HEK293 (cell line): ENCODE measurements around the gene SPIC.

Source experiments
- CTCF ChIA-PET: fragments of 350-600 bp; formaldehyde crosslinking; extraction: SDS; loops from one replicate; lab custom pipeline; 2021; ENCODE audit warnings: antibody characterized with exemption; lab: Yijun Ruan, JAX
- POLR2A ChIA-PET: fragments of 300-600 bp; formaldehyde crosslinking; extraction: SDS; loops from one replicate; lab custom pipeline; 2020; ENCODE audit warnings: antibody characterized with exemption, inconsistent platforms; lab: Yijun Ruan, JAX
- H3K27ac ChIP-seq: fragments of 200-500 bp; sonication (Bioruptor generic); 2 replicates; pipeline ENCODE4 v1.5.1; 2014; ENCODE audit warnings: low read depth, low read length, control low read depth, inconsistent platforms; ENCODE audit errors: extremely low read depth
- H3K36me3 ChIP-seq, 2 experiments: fragments of 200-500 bp in 1 of 2; sonication (Bioruptor generic) in 1 of 2; 1 replicate in 1 of 2; 2 replicates in 1 of 2; pipeline ENCODE4 v1.5.1; 2014 to 2017; ENCODE audit warnings: inconsistent platforms in 2 of 2, low read length in 2 of 2; ENCODE audit not compliant: control insufficient read depth in 2 of 2, insufficient read depth in 1 of 2
- H3K4me1 ChIP-seq: fragments of 200-500 bp; sonication (Bioruptor generic); 2 replicates; pipeline ENCODE4 v1.5.1; 2014; ENCODE audit warnings: mild to moderate bottlenecking, low read length, inconsistent platforms; ENCODE audit not compliant: control insufficient read depth, insufficient read depth
- H3K4me3 ChIP-seq: 2 replicates; pipeline ENCODE4 v1.5.1; 2011; ENCODE audit warnings: low read depth, mild to moderate bottlenecking, control low read depth, low read length, moderate library complexity
- H3K9me3 ChIP-seq: fragments of 200-500 bp; sonication (Bioruptor generic); 2 replicates; pipeline ENCODE4 v1.5.1; 2014; ENCODE audit warnings: low read depth, low read length, inconsistent platforms; ENCODE audit not compliant: control insufficient read depth, insufficient read depth
- HOXA7 ChIP-seq: sonication (generic); formaldehyde crosslinking; IDR thresholded peaks from 2 replicates; pipeline ENCODE4 v1.8.1; 2022; ENCODE audit warnings: missing genetic modification reagents, borderline replicate concordance
- HOXC10 ChIP-seq: sonication (generic); formaldehyde crosslinking; IDR thresholded peaks from 2 replicates; pipeline ENCODE4 v1.8.1; 2023; ENCODE audit warnings: mild to moderate bottlenecking, missing genetic modification reagents
- KLF17 ChIP-seq: fragments of 450-650 bp; formaldehyde crosslinking; IDR thresholded peaks from 2 replicates; pipeline ENCODE4 v1.5.1; 2016; ENCODE audit warnings: missing biosample characterization, missing genetic modification characterization
- PBX3 ChIP-seq: sonication (generic); formaldehyde crosslinking; IDR thresholded peaks from 2 replicates; pipeline ENCODE4 v1.8.1; 2022; ENCODE audit warnings: mild to moderate bottlenecking, moderate library complexity, missing genetic modification reagents
- ZBTB7A ChIP-seq: fragments of 450-650 bp; formaldehyde crosslinking; IDR thresholded peaks from 2 replicates; pipeline ENCODE4 v1.5.1; 2016; ENCODE audit warnings: low read depth, missing biosample characterization, missing genetic modification characterization
- ZBTB8A ChIP-seq: fragments of 450-650 bp; formaldehyde crosslinking; IDR thresholded peaks from 2 replicates; pipeline ENCODE4 v1.5.1; 2016; ENCODE audit warnings: missing biosample characterization, missing genetic modification characterization
- ZFHX2 ChIP-seq: fragments of 450-650 bp; formaldehyde crosslinking; conservative IDR thresholded peaks from 2 replicates; pipeline ENCODE4 v1.5.1; 2016; ENCODE audit warnings: missing biosample characterization, missing genetic modification characterization
- ZNF184 ChIP-seq: fragments of 450-650 bp; IDR thresholded peaks from 2 replicates; pipeline ENCODE4 v1.5.1; 2018; ENCODE audit warnings: missing biosample characterization, mild to moderate bottlenecking, missing genetic modification characterization
- ZNF202 ChIP-seq: fragments of 450-650 bp; formaldehyde crosslinking; IDR thresholded peaks from 2 replicates; pipeline ENCODE4 v1.5.1; 2016; ENCODE audit warnings: missing biosample characterization, missing genetic modification characterization, borderline replicate concordance
- ZNF223 ChIP-seq: fragments of 450-650 bp; formaldehyde crosslinking; IDR thresholded peaks from 2 replicates; pipeline ENCODE4 v1.5.1; 2016; ENCODE audit warnings: missing biosample characterization, missing genetic modification characterization
- ZNF248 ChIP-seq: fragments of 450-650 bp; formaldehyde crosslinking; IDR thresholded peaks from 2 replicates; pipeline ENCODE4 v1.5.1; 2017; ENCODE audit warnings: missing biosample characterization, missing genetic modification characterization
- ZNF394 ChIP-seq: fragments of 450-650 bp; formaldehyde crosslinking; IDR thresholded peaks from 2 replicates; pipeline ENCODE4 v1.5.1; 2016; ENCODE audit warnings: missing biosample characterization, missing genetic modification characterization, mild to moderate bottlenecking, moderate library complexity, borderline replicate concordance
- ZNF473 ChIP-seq: fragments of 450-650 bp; formaldehyde crosslinking; IDR thresholded peaks from 2 replicates; pipeline ENCODE4 v1.5.1; 2017; ENCODE audit warnings: missing biosample characterization, missing genetic modification characterization
- ZNF501 ChIP-seq: fragments of 450-650 bp; formaldehyde crosslinking; IDR thresholded peaks from 2 replicates; pipeline ENCODE4 v1.5.1; 2016; ENCODE audit warnings: missing biosample characterization, missing genetic modification characterization
- ZNF555 ChIP-seq: fragments of 450-650 bp; formaldehyde crosslinking; conservative IDR thresholded peaks from 2 replicates; pipeline ENCODE4 v1.5.1; 2017; ENCODE audit warnings: missing biosample characterization, mild to moderate bottlenecking, missing genetic modification characterization, inconsistent platforms
- ZNF571 ChIP-seq: fragments of 450-650 bp; formaldehyde crosslinking; IDR thresholded peaks from 2 replicates; pipeline ENCODE4 v1.5.0; 2017; ENCODE audit warnings: missing biosample characterization, missing genetic modification characterization
- ZNF585B ChIP-seq: fragments of 450-650 bp; formaldehyde crosslinking; IDR thresholded peaks from 2 replicates; pipeline ENCODE4 v1.5.1; 2016; ENCODE audit warnings: missing biosample characterization, missing genetic modification characterization
- ZNF654 ChIP-seq: fragments of 450-650 bp; formaldehyde crosslinking; IDR thresholded peaks from 2 replicates; pipeline ENCODE4 v1.5.1; 2016; ENCODE audit warnings: low read depth, missing biosample characterization, missing genetic modification characterization
- ZNF664 ChIP-seq: fragments of 450-650 bp; formaldehyde crosslinking; IDR thresholded peaks from 2 replicates; pipeline ENCODE4 v1.5.1; 2016; ENCODE audit warnings: missing biosample characterization, missing genetic modification characterization
- ZNF701 ChIP-seq: fragments of 450-650 bp; formaldehyde crosslinking; IDR thresholded peaks from 2 replicates; pipeline ENCODE4 v1.5.1; 2016; ENCODE audit warnings: missing biosample characterization, missing genetic modification characterization
- ZNF776 ChIP-seq: fragments of 450-650 bp; formaldehyde crosslinking; IDR thresholded peaks from 2 replicates; pipeline ENCODE4 v1.5.0; 2017; ENCODE audit warnings: missing biosample characterization, missing genetic modification characterization, borderline replicate concordance
- ZSCAN16 ChIP-seq: fragments of 450-650 bp; formaldehyde crosslinking; IDR thresholded peaks from 2 replicates; pipeline ENCODE4 v1.5.1; 2016; ENCODE audit warnings: missing biosample characterization, missing genetic modification characterization
- ZSCAN23 ChIP-seq: fragments of 450-650 bp; formaldehyde crosslinking; IDR thresholded peaks from 2 replicates; pipeline ENCODE4 v1.5.1; 2016; ENCODE audit warnings: missing biosample characterization, missing genetic modification characterization
- TF ChIP-seq, protein P1 (sequence below): fragments of 450-650 bp; formaldehyde crosslinking; IDR thresholded peaks from 2 replicates; pipeline ENCODE4 v1.5.1; 2016; ENCODE audit warnings: missing biosample characterization, missing genetic modification characterization

SPIC gene

GRCh38 chr12:101480849-101481248 is 5.7 kb downstream of the SPIC start (continued):
- TF ChIP-seq ZNF223 (tag by site-specific recombination) (no peak), ZNF202 (tag by site-specific recombination) (no peak), ZNF776 (tag by site-specific recombination) (no peak), ZNF585B (tag by site-specific recombination) (no peak), PBX3 (CRISPR knock-in tag) (no peak)
- TF ChIP-seq, protein P1, sequence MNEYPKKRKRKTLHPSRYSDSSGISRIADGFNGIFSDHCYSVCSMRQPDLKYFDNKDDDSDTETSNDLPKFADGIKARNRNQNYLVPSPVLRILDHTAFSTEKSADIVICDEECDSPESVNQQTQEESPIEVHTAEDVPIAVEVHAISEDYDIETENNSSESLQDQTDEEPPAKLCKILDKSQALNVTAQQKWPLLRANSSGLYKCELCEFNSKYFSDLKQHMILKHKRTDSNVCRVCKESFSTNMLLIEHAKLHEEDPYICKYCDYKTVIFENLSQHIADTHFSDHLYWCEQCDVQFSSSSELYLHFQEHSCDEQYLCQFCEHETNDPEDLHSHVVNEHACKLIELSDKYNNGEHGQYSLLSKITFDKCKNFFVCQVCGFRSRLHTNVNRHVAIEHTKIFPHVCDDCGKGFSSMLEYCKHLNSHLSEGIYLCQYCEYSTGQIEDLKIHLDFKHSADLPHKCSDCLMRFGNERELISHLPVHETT = no peak

DNA sequence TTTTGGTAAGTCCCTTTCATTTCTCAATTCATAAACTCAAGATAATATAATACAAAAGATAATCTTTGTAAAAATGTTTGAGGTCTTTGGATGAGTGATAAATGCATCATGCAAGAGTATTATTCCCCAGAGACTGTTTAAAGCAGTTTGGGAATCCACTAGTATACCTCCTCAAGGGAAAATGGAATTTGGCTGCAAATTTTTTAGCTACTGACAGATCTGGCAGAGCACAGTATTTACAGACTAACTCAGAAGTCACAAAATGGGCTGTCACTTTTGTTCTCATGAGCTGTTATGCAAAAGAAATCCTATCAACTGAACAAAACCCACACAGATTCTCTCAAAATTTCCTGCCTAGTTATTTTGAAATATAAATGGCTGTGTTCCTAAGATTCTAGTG is 9.9 kb downstream of the SPIC start:
- POLR2A ChIA-PET = no interaction called here
- Histone ChIP-seq H3K27ac (no peak overlapping the region), H3K4me3 (no peak overlapping the region), H3K9me3 (no peaks in the 10 kb centered on the region), H3K4me1 (peaks cover 5% of the 10 kb centered on the region; the same call in 1 of the 2 replicates), H3K36me3 (no peaks in the 10 kb centered on the region)
- CTCF ChIA-PET = no interaction called here
- TF ChIP-seq ZNF501 (tag by site-specific recombination) (no peak), ZNF664 (tag by site-specific recombination) (no peak), ZNF184 (tag by site-specific recombination) (no peak), ZSCAN23 (tag by site-specific recombination) (no peak), ZBTB7A (tag by site-specific recombination) (no peak), ZFHX2 (tag by site-specific recombination) (no peak), ZNF701 (tag by site-specific recombination) (no peak), HOXA7 (CRISPR knock-in tag) (no peak), ZNF473 (no peak), ZSCAN16 (tag by site-specific recombination) (no peak), ZNF571 (tag by site-specific recombination) (no peak), KLF17 (tag by site-specific recombination) (no peak), ZNF555 (no peak), ZNF394 (tag by site-specific recombination) (no peak), ZNF248 (tag by site-specific recombination) (no peak), ZBTB8A (tag by site-specific recombination) (no peak), ZNF654 (no peak), HOXC10 (CRISPR knock-in tag) (no peak)
- TF ChIP-seq, protein P1 = no peak
